IPS DF 19.7 (cell line): ENCODE results near the gene SPTB.
"Not testable (repeated sequence)": the region's sequence is repeated elsewhere in the genome, so short reads cannot be mapped to it uniquely, and the experiment has no call there.

Source experiments
- DNase-seq: peaks from one replicate; pipeline ENCODE4 v3.0.0-alpha.2; 2013; ENCODE audit warnings: low read depth, low spot score

SPTB gene

GRCh38 chr14:64879635-64880220 is at the start of gene SPTB:
Gene SPTB (minus strand): TSS chr14:64879907. CDS start chr14:64823094, 56,813 bp downstream.
- DNase-seq, result no peak

GRCh38 chr14:64929014-64929359 is 49.3 kb upstream of the SPTB start:
- no peak for DNase-seq

GRCh38 chr14:64928239-64929013 is 48.7 kb upstream of the SPTB start:
- no peak for DNase-seq

GRCh38 chr14:64927031-64927430 is 47.3 kb upstream of the SPTB start:
- DNase-seq, result no peak

- DNase-seq, result no peak
These were observed 46.8 kb upstream of the SPTB start for GRCh38 chr14:64926398-64926995.

- DNase-seq, result no peak
These were observed 43.3 kb upstream of the SPTB start for GRCh38 chr14:64923015-64923414.

- no peak for DNase-seq
These were observed 40.8 kb upstream of the SPTB start for GRCh38 chr14:64920465-64920864.

- DNase-seq, result no peak
These were observed 39.9 kb upstream of the SPTB start for GRCh38 chr14:64919618-64920017.

- DNase-seq, result no peak
These were observed 39.5 kb upstream of the SPTB start for GRCh38 chr14:64919215-64919614.

- DNase-seq, result no peak
These were observed 38.5 kb upstream of the SPTB start for GRCh38 chr14:64918216-64918615.

- DNase-seq, result no peak
These were observed 36.1 kb upstream of the SPTB start for GRCh38 chr14:64915797-64916196.

GRCh38 chr14:64915029-64915424 is 35.3 kb upstream of the SPTB start:
- no peak for DNase-seq

GRCh38 chr14:64914237-64915028 is 34.7 kb upstream of the SPTB start, which contains the start of gene CHURC1:
Gene CHURC1 (plus strand): TSS chr14:64914455. CDS start chr14:64914496, 41 bp downstream.
- DNase-seq, result peak; percentile 96

GRCh38 chr14:64913477-64913876 is 33.8 kb upstream of the SPTB start:
- not testable (repeated sequence) for DNase-seq

- DNase-seq, result no peak
These were observed 32.6 kb upstream of the SPTB start for GRCh38 chr14:64912261-64912660.

- DNase-seq, result no peak
These were observed 31.3 kb upstream of the SPTB start for GRCh38 chr14:64910847-64911495.

- no peak for DNase-seq
These were observed 26.3 kb upstream of the SPTB start for GRCh38 chr14:64906022-64906421.

GRCh38 chr14:64899958-64900357 is 20.3 kb upstream of the SPTB start:
- no peak for DNase-seq

GRCh38 chr14:64891839-64892375 is 12.2 kb upstream of the SPTB start:
- no peak for DNase-seq

GRCh38 chr14:64891173-64891838 is 11.6 kb upstream of the SPTB start:
- DNase-seq, result no peak

- DNase-seq, result no peak
These were observed 9.6 kb upstream of the SPTB start for GRCh38 chr14:64889352-64889751.
